GM19240 (cell line): ENCODE results near the gene ITPKC.
A peak's percentile ranks its signal among the peaks of the same experiment; 100 is the strongest.
"Not testable (repeated sequence)": the region's sequence is repeated elsewhere in the genome, so short reads cannot be mapped to it uniquely, and the experiment has no call there.

Experiments
- DNase-seq: peaks from one replicate; pipeline ENCODE4 v3.0.0; 2011; ENCODE audit warnings: low spot score; ENCODE audit not compliant: insufficient read length

ITPKC gene

GRCh38 chr19:40762754-40763470 lies 46.0 kb downstream of the ITPKC start:
- DNase-seq, result no peak

GRCh38 chr19:40763526-40763925 lies 46.6 kb downstream of the ITPKC start:
- DNase-seq, result no peak

GRCh38 chr19:40763963-40764362 lies 47.1 kb downstream of the ITPKC start:
- no peak for DNase-seq

DNA sequence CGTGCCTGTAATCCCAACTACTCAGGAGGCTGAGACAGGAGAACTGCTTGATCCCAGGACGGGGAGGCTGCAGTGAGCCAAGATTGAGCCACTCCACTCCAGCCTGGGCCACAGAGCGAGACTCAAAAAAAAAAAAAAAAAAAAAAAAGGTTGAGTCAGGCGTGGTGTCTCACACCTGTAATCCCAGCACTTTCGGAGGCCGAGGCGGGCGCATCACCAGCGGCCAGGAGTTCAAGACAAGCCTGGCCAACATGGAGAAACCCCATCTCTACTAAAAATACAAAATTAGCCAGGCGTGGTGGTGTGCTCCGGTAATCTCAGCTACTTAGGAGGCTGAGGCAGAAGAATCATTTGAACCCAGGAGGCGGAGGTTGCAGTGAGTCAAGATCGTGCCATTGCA lies 49.5 kb downstream of the ITPKC start:
- DNase-seq, result not testable (repeated sequence)

GRCh38 chr19:40768869-40769268 lies 52.0 kb downstream of the ITPKC start:
- DNase-seq, result no peak

DNA sequence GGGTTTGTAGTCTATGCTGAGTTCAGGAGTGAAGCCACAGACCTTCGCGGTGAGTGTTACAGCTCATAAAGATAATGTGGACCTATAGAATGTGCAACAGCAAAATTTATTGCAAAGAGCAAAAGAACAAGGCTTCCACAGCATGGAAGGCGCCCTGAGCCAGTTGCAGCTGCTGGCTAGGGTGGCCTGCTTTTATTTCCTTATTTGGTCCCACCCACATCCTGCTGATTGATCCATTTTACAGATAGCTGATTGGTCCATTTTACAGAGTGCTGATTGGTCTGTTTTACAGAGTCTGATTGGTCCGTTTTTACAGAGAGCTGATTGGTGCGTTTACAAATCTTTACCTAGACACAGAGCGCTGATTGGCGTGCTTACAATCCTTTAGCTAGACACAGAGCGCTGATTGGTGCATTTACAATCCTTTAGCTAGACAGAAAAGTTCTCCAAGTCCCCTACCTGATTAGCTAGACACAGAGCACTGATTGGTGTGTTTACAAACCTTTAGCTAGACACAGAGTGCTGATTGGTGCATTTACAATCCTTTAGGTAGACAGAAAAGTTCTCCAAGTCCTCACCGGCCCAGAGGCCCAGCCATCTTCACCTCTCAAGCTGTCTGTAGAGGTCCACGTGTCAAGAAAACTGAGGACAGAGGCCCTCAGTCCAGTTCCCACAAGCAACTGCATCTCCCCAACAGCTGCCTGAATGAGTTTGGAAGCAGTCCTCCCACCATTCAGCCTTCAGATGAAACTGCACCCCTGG lies 54.4 kb downstream of the ITPKC start:
- DNase-seq, result not testable (repeated sequence)

- DNase-seq, result no peak
Observed at GRCh38 chr19:40774916-40775631, 58.2 kb downstream of the ITPKC start, which contains the start of gene MIA. TSS of gene MIA (plus strand) at chr19:40775521. CDS start at chr19:40775543, 22 bp downstream.

- no peak for DNase-seq
Observed at GRCh38 chr19:40775632-40776022, 58.7 kb downstream of the ITPKC start.

GRCh38 chr19:40776364-40776763 lies 59.5 kb downstream of the ITPKC start:
- no peak for DNase-seq

GRCh38 chr19:40776932-40777644 lies 60.2 kb downstream of the ITPKC start:
- peak; percentile 58 for DNase-seq

GRCh38 chr19:40777645-40777936 lies 60.7 kb downstream of the ITPKC start:
- DNase-seq, result no peak

DNA sequence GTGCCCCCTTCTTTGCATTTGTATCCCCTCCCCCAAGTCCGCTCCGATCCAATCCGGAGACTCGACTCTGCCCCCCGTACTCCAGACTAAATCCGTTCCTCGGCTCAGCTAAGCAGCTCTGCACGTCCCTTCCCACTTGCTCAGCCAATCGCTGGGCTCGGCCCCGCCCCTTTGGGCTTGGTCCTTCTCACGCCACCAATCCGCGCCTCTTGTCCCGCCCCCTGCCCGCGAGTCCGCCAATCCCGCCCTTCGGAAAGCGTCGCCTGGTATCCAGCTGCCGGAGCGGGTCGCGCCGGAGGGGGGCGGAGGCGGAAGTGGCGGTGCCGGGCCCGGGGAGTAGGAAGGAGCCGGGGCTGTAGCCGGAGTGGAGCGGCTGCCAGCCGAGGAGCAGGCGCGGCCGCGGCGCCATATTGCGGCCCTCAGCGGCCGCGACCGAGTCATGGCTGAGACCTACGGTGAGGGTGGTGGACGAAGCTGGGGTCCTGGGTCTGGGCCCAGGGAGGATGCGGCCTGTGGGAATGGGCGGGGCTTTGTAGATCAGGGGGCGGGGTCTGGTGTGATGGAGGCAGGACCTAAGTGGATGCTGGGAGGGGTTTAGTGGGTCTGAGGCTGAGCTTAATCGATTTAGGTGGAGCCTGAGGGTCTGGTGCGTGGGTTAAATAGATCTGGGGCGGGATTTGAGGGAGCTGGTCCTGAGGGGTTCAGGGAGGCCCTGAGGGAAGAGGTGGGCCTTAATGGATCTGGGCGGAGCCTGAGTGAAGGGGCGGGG lies 61.2 kb downstream of the ITPKC start, which contains the start of gene RAB4B:
Gene RAB4B, plus strand, starts transcription at position 311 of the 769 bp plus-strand sequence. Its CDS starts 129 bp downstream, at position 440.
- DNase-seq, result peak; percentile 87

DNA sequence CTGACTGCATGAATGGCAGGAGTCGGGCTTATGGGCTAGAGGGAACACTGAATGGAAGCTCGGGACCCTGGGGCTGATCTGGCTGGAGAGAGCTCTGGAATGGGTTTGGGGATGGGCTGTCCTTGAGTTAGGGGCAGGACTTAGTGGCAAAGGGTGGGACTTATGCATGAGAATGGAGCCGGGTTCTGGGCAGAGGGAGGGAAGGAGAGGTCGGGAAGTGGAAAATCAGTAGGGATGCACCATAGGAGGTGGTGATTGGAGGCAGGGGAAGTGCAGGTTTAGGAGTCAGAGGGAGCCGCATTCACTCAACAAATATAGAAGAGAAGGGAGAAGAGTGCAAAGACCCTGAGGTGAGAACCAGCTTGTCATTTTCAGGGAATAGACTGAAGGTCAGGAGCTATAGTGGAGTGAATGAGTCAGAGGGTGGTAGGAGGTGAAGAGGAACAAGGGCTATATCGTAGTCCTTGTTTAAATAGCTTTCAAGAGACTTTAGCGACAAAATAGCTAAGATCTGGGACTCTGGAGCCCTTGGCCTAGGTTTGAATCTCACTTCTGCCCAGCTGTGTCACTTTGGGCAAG lies 61.9 kb downstream of the ITPKC start:
- DNase-seq, result no peak

DNA sequence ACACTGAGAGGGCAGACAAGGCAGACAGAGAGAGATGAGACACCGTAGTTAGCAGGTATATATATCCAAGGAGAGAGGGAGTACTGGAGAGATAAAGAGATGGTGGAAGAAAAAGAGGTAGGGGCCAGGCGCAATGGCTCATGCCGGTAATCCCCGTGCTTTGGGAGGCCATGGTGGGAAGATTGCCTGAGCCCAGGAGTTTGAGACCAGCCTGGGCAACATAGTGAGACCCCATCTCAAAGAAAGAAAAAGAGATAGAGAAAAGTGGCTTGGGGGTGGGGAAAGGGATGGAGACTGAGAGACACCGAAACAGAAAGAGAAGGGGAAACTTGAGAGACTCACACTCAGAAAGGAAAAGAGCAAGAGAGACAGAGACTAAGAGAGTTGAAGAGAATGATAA lies 63.7 kb downstream of the ITPKC start:
- peak; percentile 24 for DNase-seq

DNA sequence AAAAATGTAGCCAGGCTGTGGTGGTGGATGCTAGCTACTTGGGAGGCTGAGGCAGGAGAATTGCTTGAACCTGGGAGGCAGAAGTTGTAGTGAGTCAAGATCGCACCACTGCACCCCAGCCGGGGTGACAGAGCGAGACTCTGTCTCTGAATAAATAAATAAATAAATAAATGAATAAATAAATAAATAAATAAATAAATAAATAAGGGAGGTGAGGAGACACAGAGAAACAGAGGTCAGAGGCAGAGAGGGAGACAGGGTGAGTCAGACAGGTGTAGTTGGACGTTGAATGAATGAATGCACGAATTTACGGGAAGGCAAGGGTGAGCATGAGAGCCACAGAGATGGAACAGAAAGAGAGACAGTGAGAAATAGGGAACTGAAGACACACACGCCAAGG lies 64.2 kb downstream of the ITPKC start:
- no peak for DNase-seq

GRCh38 chr19:40783711-40784110 lies 66.8 kb downstream of the ITPKC start:
- no peak for DNase-seq

GRCh38 chr19:40784146-40784545 lies 67.2 kb downstream of the ITPKC start:
- not testable (repeated sequence) for DNase-seq

GRCh38 chr19:40785526-40785925 lies 68.6 kb downstream of the ITPKC start:
- no peak for DNase-seq

- DNase-seq, result no peak
Observed at GRCh38 chr19:40786060-40787037, 69.4 kb downstream of the ITPKC start.
